IMR-90 (cell line): Measurements from ENCODE around the gene PRKN.

Source experiments
- CHD1 ChIP-seq: IDR thresholded peaks from 2 replicates; pipeline ENCODE4 v1.6.1; 2012; ENCODE audit warnings: low read depth, low read length, improper control_type of control experiment
- POLR2A ChIP-seq: IDR thresholded peaks from 2 replicates; pipeline ENCODE4 v1.6.1; 2012; ENCODE audit warnings: mild to moderate bottlenecking, low read depth, low read length
- RCOR1 ChIP-seq: IDR thresholded peaks from 2 replicates; pipeline ENCODE4 v1.6.1; 2012; ENCODE audit warnings: mild to moderate bottlenecking, low read length, improper control_type of control experiment; ENCODE audit not compliant: insufficient replicate concordance
- SMC3 ChIP-seq: fragments of 150-350 bp; IDR thresholded peaks from 2 replicates; pipeline ENCODE4 v1.6.1; 2016; ENCODE audit warnings: low read depth, mild to moderate bottlenecking, antibody characterized with exemption, low read length, moderate library complexity
- TF ChIP-seq, protein P1 (sequence below): conservative IDR thresholded peaks from 2 replicates; pipeline ENCODE4 v1.5.1; 2012; ENCODE audit warnings: mild to moderate bottlenecking, low read depth, low read length, improper control_type of control experiment

DNA sequence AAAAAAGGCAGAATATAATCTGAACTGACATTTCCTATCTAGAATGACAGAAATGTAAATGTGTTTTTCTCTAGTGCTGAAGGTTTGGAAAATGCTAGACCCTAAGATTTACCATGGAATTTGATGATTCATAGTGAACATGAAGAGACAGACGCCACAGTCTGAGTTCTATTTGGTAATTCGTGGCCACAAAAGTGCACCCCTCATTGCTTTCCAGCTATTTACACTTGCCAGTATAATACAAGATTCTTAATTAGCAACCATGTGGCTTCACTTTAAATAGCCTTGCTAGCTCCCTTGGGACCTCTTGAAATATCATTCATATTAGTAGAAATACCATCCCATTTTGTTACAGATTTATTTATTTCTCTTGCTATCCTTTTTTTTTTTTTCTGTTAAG lies 636.8 kb downstream of the PRKN start:
- no peak for TF ChIP-seq POLR2A
- no peak for TF ChIP-seq CHD1
- TF ChIP-seq, protein P1, sequence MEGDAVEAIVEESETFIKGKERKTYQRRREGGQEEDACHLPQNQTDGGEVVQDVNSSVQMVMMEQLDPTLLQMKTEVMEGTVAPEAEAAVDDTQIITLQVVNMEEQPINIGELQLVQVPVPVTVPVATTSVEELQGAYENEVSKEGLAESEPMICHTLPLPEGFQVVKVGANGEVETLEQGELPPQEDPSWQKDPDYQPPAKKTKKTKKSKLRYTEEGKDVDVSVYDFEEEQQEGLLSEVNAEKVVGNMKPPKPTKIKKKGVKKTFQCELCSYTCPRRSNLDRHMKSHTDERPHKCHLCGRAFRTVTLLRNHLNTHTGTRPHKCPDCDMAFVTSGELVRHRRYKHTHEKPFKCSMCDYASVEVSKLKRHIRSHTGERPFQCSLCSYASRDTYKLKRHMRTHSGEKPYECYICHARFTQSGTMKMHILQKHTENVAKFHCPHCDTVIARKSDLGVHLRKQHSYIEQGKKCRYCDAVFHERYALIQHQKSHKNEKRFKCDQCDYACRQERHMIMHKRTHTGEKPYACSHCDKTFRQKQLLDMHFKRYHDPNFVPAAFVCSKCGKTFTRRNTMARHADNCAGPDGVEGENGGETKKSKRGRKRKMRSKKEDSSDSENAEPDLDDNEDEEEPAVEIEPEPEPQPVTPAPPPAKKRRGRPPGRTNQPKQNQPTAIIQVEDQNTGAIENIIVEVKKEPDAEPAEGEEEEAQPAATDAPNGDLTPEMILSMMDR = no peak
- TF ChIP-seq RCOR1 = no peak
- TF ChIP-seq SMC3 = no peak
